SH-SY5Y (cell line): ENCODE data around the gene SHROOM4.

ENCODE experiments used
- GATA2 ChIP-seq: IDR thresholded peaks from 2 replicates; pipeline ENCODE4 v1.6.1; 2011; ENCODE audit warnings: mild to moderate bottlenecking, low read depth, low read length
- GATA3 ChIP-seq: IDR thresholded peaks from 2 replicates; pipeline ENCODE4 v1.6.1; 2011; ENCODE audit warnings: low read depth, mild to moderate bottlenecking, low read length, moderate library complexity

- TF ChIP-seq GATA2 (no peak), GATA3 (no peak)
These were observed 178.8 kb downstream of the SHROOM4 start for GRCh38 chrX:50635162-50635561.
